ENCODE measurements around the gene PFKFB3.

GRCh38 chr10:6275022-6275997 is 72.6 kb downstream of the PFKFB3 start:
- TF ChIP-seq CTCF (IDR thresholded peaks at IDR 0.05; ENCODE audit: low read length) (no peak), EZH2 (IDR thresholded peaks at IDR 0.05; ENCODE audit: borderline replicate concordance, low read length) (no peak)
